Pulmonary artery endothelial cell (primary cell): Measurements from ENCODE around the gene SLC35F3. TPM values are rescaled to one million over a fixed set of nuclear protein-coding genes. Genes with fewer than 3 reads are reported as not detected.
"Not testable (repeated sequence)": the region's sequence is repeated elsewhere in the genome, so short reads cannot be mapped to it uniquely, and the experiment has no call there.

ENCODE experiments used
- DNase-seq: peaks from one replicate; pipeline ENCODE4 v3.0.0-alpha.2; 2011; ENCODE audit warnings: low read depth, low spot score
- total RNA-seq: library from RNA; depleted of rRNA; stranded (reverse); fragments of >200 nt; gene quantifications from 2 replicates; pipeline ENCODE4 v1.2.3, GENCODE V29; 2014

Gene SLC35F3
- total RNA-seq, 1 donor from 2014 or later = not detected

- DNase-seq = no peak
Measured at GRCh38 chr1:234281826-234282489, 377.5 kb downstream of the SLC35F3 start.

GRCh38 chr1:234286206-234286605, 381.7 kb downstream of the SLC35F3 start:
- DNase-seq = no peak

GRCh38 chr1:234288946-234289345, 384.5 kb downstream of the SLC35F3 start:
- no peak for DNase-seq

- DNase-seq = no peak
Measured at GRCh38 chr1:234289538-234290305, 385.2 kb downstream of the SLC35F3 start.

- DNase-seq = no peak
Measured at GRCh38 chr1:234292011-234292410, 387.5 kb downstream of the SLC35F3 start.

GRCh38 chr1:234292548-234292947, 388.1 kb downstream of the SLC35F3 start:
- no peak for DNase-seq

GRCh38 chr1:234294109-234294817, 389.8 kb downstream of the SLC35F3 start:
- DNase-seq = no peak

GRCh38 chr1:234295068-234295467, 390.6 kb downstream of the SLC35F3 start:
- no peak for DNase-seq

- no peak for DNase-seq
Measured at GRCh38 chr1:234295626-234296025, 391.1 kb downstream of the SLC35F3 start.

- no peak for DNase-seq
Measured at GRCh38 chr1:234296496-234296895, 392.0 kb downstream of the SLC35F3 start.

GRCh38 chr1:234297668-234298067, 393.2 kb downstream of the SLC35F3 start:
- no peak for DNase-seq

- no peak for DNase-seq
Measured at GRCh38 chr1:234300096-234300495, 395.6 kb downstream of the SLC35F3 start.

- DNase-seq = not testable (repeated sequence)
Measured at GRCh38 chr1:234301663-234302062, 397.2 kb downstream of the SLC35F3 start.

- no peak for DNase-seq
Measured at GRCh38 chr1:234302354-234302962, 398.0 kb downstream of the SLC35F3 start.

- DNase-seq = no peak
Measured at GRCh38 chr1:234303231-234303630, 398.8 kb downstream of the SLC35F3 start.

- no peak for DNase-seq
Measured at GRCh38 chr1:234307726-234308125, 403.2 kb downstream of the SLC35F3 start.

- no peak for DNase-seq
Measured at GRCh38 chr1:234309243-234309597, 404.7 kb downstream of the SLC35F3 start.

- DNase-seq = no peak
Measured at GRCh38 chr1:234309598-234310459, 405.4 kb downstream of the SLC35F3 start.

GRCh38 chr1:234310460-234310817, 406.0 kb downstream of the SLC35F3 start:
- no peak for DNase-seq

- DNase-seq = no peak
Measured at GRCh38 chr1:234311414-234311813, 406.9 kb downstream of the SLC35F3 start.

GRCh38 chr1:234313171-234313570, 408.7 kb downstream of the SLC35F3 start:
- no peak for DNase-seq
